AG09319 (cell line): ENCODE data around the gene STAT4.
"Not testable (repeated sequence)": the region's sequence is repeated elsewhere in the genome, so short reads cannot be mapped to it uniquely, and the experiment has no call there.

Source experiments
- DNase-seq: peaks from one replicate; pipeline ENCODE4 v3.0.0-alpha.2; 2010; ENCODE audit warnings: low read depth; ENCODE audit errors: extremely low read depth
- TF ChIP-seq, protein P1 (sequence below): IDR thresholded peaks from 2 replicates; pipeline ENCODE4 v1.5.1; 2011; ENCODE audit warnings: low read depth, mild to moderate bottlenecking, inconsistent platforms, low read length, moderate library complexity

Gene STAT4

DNA sequence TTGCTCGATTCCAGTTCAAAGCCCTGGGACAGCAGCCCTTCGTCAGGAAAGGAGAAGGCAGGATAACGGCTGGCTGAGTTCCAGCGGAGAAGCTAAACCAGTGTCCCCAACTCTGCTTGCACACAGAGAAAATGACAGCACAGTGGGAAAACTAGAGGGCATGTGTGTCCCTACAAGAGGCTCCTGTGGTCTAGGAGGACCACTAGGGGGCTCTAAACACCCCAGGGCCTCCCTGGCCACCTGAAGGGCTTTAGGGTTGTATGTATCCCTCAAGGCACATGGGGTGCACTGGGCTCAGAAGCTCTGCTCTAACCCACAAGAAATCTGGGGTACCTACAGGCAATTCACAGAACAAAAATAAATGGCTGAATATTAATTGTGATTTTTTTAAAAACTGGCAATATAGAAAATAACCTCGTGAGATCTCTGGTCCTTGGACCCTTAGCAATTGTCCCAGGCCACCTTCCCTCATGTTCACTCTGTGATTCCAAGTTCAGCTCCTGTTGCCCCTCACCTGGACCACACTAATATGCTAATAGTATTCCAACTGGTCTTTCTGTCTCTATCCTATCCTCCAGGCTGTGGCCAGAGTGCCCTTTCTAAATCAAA is 154.4 kb downstream of the STAT4 start:
- DNase-seq: no peak
- TF ChIP-seq, protein P1, sequence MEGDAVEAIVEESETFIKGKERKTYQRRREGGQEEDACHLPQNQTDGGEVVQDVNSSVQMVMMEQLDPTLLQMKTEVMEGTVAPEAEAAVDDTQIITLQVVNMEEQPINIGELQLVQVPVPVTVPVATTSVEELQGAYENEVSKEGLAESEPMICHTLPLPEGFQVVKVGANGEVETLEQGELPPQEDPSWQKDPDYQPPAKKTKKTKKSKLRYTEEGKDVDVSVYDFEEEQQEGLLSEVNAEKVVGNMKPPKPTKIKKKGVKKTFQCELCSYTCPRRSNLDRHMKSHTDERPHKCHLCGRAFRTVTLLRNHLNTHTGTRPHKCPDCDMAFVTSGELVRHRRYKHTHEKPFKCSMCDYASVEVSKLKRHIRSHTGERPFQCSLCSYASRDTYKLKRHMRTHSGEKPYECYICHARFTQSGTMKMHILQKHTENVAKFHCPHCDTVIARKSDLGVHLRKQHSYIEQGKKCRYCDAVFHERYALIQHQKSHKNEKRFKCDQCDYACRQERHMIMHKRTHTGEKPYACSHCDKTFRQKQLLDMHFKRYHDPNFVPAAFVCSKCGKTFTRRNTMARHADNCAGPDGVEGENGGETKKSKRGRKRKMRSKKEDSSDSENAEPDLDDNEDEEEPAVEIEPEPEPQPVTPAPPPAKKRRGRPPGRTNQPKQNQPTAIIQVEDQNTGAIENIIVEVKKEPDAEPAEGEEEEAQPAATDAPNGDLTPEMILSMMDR: peak; percentile 63

DNA sequence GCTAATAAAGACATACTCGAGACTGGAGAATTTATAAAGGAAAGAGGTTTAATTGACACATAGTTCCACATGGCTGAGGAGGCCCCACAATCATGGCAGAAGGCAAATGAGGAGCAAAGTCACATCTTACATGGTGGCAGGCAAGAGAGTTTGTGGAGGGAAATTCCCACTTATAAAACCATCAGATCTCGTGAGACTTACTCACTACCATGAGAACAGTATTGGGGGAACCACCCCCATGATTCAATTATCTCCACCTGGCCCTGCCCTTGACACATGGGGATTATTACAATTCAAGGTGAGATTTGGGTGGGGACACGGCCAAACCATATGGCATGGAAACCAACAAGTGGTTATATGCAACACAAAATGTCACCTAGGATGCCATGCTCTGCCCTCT is 155.5 kb downstream of the STAT4 start:
- DNase-seq: not testable (repeated sequence)

DNA sequence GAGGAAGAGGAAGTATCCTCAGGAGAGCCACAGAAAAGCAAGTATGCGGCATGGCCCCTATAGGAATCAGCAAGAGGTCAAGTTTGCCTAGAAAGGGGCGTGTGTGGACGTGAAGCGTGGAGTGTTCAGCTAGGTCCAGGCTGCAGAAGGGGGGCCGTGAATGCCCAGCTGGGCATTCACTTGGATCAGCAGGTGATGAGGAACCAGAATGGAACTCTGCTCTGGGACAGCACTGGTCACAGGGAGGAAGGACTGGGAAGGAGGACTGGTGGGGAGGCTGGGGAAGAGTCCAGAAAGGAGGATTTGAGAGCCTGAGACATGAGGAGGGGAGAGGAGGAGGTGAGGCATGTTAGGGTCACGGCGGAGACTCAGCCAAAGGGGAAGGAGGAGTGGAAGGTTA is 156.6 kb downstream of the STAT4 start:
- DNase-seq: no peak

DNA sequence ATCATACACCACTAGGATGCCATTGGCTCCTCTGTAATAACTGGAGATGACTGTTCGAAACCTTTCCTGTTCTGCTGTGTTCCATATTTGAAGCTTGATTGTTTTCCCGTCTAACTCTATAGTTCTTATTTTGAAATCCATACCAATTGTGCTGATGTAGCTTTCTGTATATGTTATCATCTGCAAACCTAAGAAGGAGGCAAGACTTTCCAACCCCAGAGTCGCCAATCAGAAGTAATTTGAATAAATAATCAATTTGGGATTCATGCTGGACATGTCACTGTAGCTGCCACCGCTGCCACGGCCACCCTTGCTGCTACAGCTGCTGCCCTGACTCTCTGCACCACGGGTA is 157.5 kb downstream of the STAT4 start:
- DNase-seq: no peak

More for the DNA sequence above, 156.6 kb downstream of the STAT4 start:
- TF ChIP-seq, protein P1: no peak

DNA sequence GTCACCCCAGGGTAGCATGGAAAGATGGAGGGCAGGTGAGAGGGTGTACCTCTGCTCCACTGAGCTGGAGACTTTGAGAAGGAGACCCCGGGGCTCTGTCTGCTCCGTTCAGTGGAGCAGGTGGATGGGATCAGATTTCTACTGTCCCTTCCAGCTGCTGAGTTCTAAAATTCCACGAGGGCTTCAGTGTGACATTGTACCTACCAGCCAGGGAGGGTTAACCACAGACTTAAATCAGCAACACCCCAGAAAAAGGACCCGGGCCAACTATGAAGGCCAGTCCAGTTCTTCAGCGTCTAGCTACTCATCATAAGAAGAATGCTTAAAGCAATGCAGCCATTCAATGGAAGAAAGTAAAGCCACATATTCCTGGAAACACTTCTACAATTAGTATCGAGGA is 160.7 kb downstream of the STAT4 start:
- TF ChIP-seq, protein P1: no peak
- DNase-seq: no peak

More for the DNA sequence above, 157.5 kb downstream of the STAT4 start:
- TF ChIP-seq, protein P1: no peak

DNA sequence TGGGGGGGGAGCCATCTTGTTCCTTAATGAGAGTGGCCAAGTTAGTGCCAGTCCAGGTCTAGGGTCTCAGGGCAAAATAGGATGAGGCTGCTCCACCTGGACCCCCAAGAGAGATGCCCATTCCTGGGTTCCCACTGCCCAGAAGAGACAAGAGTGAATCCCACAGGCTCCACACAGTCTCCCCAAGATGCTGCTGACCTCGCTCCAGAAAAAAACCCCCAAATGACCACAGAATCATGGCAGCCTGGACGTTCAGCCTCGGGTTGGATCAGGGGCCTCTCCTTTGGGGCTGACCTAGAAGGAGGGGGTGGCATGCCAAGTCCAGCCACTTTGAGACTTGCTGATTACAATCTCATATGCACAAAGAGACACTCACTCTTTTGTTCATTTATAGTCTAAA is 161.9 kb downstream of the STAT4 start:
- DNase-seq: no peak
- TF ChIP-seq, protein P1: no peak

DNA sequence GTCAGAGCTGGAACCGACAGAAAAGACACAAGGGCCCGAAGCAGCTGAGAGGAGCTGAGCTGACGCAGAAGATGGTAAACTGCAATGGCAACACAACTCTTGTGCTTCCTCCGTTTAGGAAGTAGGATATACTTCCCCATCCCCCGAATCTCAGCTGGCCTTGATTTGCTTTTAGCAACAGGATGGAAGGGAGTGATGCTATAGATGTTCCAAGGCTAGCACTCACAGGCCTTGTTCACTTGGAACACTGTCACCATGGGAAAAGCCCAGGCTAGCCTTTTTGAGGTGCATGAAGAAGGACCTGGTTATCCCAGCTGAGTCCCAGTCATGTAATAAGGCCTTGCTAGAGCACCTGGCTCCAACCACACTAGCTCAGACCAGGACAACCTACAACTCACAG is 162.9 kb downstream of the STAT4 start:
- DNase-seq: no peak
- TF ChIP-seq, protein P1: no peak

DNA sequence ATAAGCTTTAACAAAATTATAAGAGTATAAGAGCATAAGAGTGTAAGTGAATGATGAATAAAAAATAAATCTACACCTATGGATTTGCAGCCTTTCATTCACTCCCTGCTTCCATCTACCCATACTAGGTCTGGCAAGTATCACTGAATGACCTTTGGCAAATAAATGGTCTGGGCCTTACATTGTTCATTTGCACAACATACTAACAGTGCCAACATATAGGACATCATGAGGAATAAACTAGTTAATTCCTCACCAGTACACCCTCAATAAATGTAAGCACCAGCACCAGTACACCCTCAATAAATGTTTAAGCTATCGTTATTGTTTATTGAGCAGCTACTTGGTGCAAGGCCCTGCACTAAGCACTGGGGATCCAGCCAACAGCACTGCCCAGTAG is 163.7 kb downstream of the STAT4 start:
- TF ChIP-seq, protein P1: no peak
- no peak for DNase-seq
